Naive thymus-derived CD4-positive, alpha-beta T cell (primary cell): ENCODE results near the gene RAD17. TPM values are rescaled to one million over a fixed set of nuclear protein-coding genes. Genes with fewer than 3 reads are reported as not detected.
"Not testable (repeated sequence)": the region's sequence is repeated elsewhere in the genome, so short reads cannot be mapped to it uniquely, and the experiment has no call there.

Experiments
- ATAC-seq: fragments of 150-1000 bp; cut with Tn5 transposase; 2 replicates; pipeline ENCODE4 v1.10.0; 2021; ENCODE audit warnings: mild to moderate bottlenecking, moderate library complexity
- CTCF ChIA-PET: fragments of 350-600 bp; sonication (Branson Sonifier 250); formaldehyde crosslinking; loops from one replicate; lab custom pipeline; 2021; ENCODE audit warnings: antibody characterized with exemption; lab: Charles Lee
- POLR2A ChIA-PET: fragments of 350-600 bp; sonication (Branson Sonifier 250); formaldehyde crosslinking; loops from one replicate; lab custom pipeline; 2021; ENCODE audit warnings: antibody characterized with exemption, inconsistent platforms; lab: Charles Lee
- DNase-seq, 9 donors: peaks; one replicate each; pipeline versions ENCODE4 v3.0.0 to v3.0.0-alpha.2; 2020 to 2022; ENCODE audit warnings: mixed read lengths in 1 of 9
- H3K27ac ChIP-seq: one replicate; pipeline ENCODE4 v1.7.0; 2013; ENCODE audit warnings: mild to moderate bottlenecking, low read depth, low read length, moderate library complexity
- H3K27me3 ChIP-seq, 2 donors: one replicate each; pipeline ENCODE4 v1.7.0; 2013; ENCODE audit warnings: low read length in 2 of 2, mild to moderate bottlenecking in 2 of 2, moderate library complexity in 2 of 2; ENCODE audit not compliant: control insufficient read depth in 2 of 2, insufficient read depth in 2 of 2
- H3K36me3 ChIP-seq, 3 experiments: 1 replicate in 2 of 3; 2 replicates in 1 of 3; pipeline ENCODE4 v1.7.0; 2013; ENCODE audit warnings: low read length in 3 of 3, mild to moderate bottlenecking in 3 of 3, moderate library complexity in 1 of 3; ENCODE audit not compliant: insufficient read depth in 3 of 3, control insufficient read depth in 2 of 3
- H3K4me1 ChIP-seq, 2 donors: one replicate each; pipeline ENCODE4 v1.7.0; 2013; ENCODE audit warnings: low read length in 2 of 2, mild to moderate bottlenecking in 2 of 2, moderate library complexity in 1 of 2; ENCODE audit not compliant: control insufficient read depth in 2 of 2, insufficient read depth in 2 of 2
- H3K4me3 ChIP-seq: 2 replicates; pipeline ENCODE4 v1.7.0; 2013; ENCODE audit warnings: mild to moderate bottlenecking, low read length
- H3K9me3 ChIP-seq, 3 experiments: 1 replicate in 2 of 3; 2 replicates in 1 of 3; pipeline ENCODE4 v1.7.0; 2013; ENCODE audit warnings: low read length in 3 of 3; ENCODE audit not compliant: control insufficient read depth in 2 of 3
- H3K27ac Mint-ChIP-seq, 9 donors: one replicate each; pipeline ENCODE4 v1.8.0; 2020 to 2022; ENCODE audit warnings: mixed read lengths in 9 of 9, mild to moderate bottlenecking in 8 of 9, moderate library complexity in 5 of 9, inconsistent platforms in 2 of 9
- H3K27me3 Mint-ChIP-seq, 5 donors: one replicate each; pipeline ENCODE4 v1.8.0; 2021 to 2022; ENCODE audit warnings: mixed read lengths in 5 of 5, mild to moderate bottlenecking in 1 of 5
- H3K36me3 Mint-ChIP-seq, 5 donors: one replicate each; pipeline ENCODE4 v1.8.0; 2020 to 2022; ENCODE audit warnings: mixed read lengths in 5 of 5, mild to moderate bottlenecking in 3 of 5, inconsistent platforms in 1 of 5
- H3K4me1 Mint-ChIP-seq, 7 donors: one replicate each; pipeline ENCODE4 v1.8.0; 2020 to 2022; ENCODE audit warnings: mixed read lengths in 7 of 7, mild to moderate bottlenecking in 3 of 7, inconsistent platforms in 1 of 7
- H3K4me3 Mint-ChIP-seq, 10 donors: one replicate each; pipeline ENCODE4 v1.8.0; 2020 to 2022; ENCODE audit warnings: mild to moderate bottlenecking in 10 of 10, mixed read lengths in 10 of 10, moderate library complexity in 6 of 10, inconsistent platforms in 2 of 10
- H3K9me3 Mint-ChIP-seq, 11 donors: one replicate each; pipeline ENCODE4 v1.8.0; 2020 to 2022; ENCODE audit warnings: mixed read lengths in 11 of 11, mild to moderate bottlenecking in 4 of 11, inconsistent platforms in 1 of 11, moderate library complexity in 1 of 11
- intact Hi-C, 2 donors: fragments of 100-400 bp; cut with micrococcal nuclease; formaldehyde crosslinking; loops; one replicate each; pipeline ENCODE4 v1.15.1; 2023
- polyA plus RNA-seq, 2 donors: library from polyadenylated mRNA; unstranded; fragments of 300-500 nt; fragmentation: Illumina TruSeq; gene quantifications; one replicate each; pipeline ENCODE4 v1.2.3, GENCODE V29; 2021
- total RNA-seq, 6 experiments: library from RNA in 5 of 6; stranded (reverse) in 5 of 6; gene quantifications; 1 replicate in 5 of 6; 2 replicates in 1 of 6; pipeline ENCODE4 v1.2.3 and lab custom pipeline; 2021 to 2026

RAD17 gene
- total and polyA plus RNA-seq, 7 experiments from 2014 or later, result 19.7 to 32.0 (median 23.9) TPM

- intact Hi-C loops, result loop anchor here (1.0 to 5.0 kb wide), 8 partner anchors 15 to 291 kb away; partner anchors contain the start of genes CDK7 (in 1 of the 2) and CENPH (in 1 of the 2)
- peaks cover 5 to 11% of the 10 kb centered on the region in 2 donors for H3K4me1 ChIP-seq
- H3K4me3 Mint-ChIP-seq, result peak overlapping the region in 6 of 10 donors; percentile 4 to 54 (median 24)
- H3K27me3 ChIP-seq, H3K9me3 ChIP-seq, H3K36me3 Mint-ChIP-seq, H3K27ac ChIP-seq, ATAC-seq, H3K9me3 Mint-ChIP-seq, DNase-seq, H3K4me3 ChIP-seq, H3K27me3 Mint-ChIP-seq, H3K36me3 ChIP-seq: not testable (repeated sequence)
- peak overlapping the region in 6 of 9 donors; percentile 28 to 99 (median 84) for H3K27ac Mint-ChIP-seq
- POLR2A ChIA-PET, result interaction anchor here (0.8 to 1.3 kb wide), 4 partner anchors 99 to 240 kb away, joined by 3 to 6 read pairs (median 4); partner anchors contain the start of genes CDK7 and SLC30A5
- CTCF ChIA-PET, result interaction anchor here (0.6 to 3.8 kb wide), 10 partner anchors 9 to 1636 kb away, joined by 3 to 25 read pairs (median 4); partner anchors contain the start of genes CCNB1, CDK7 and SLC30A5
- peaks cover 16 to 31% (median 22%) of the 10 kb centered on the region in 7 donors for H3K4me1 Mint-ChIP-seq
These were observed 35.8 kb upstream of the RAD17 start for GRCh38 chr5:69333668-69334315.

GRCh38 chr5:69334793-69335268 lies 34.8 kb upstream of the RAD17 start:
- H3K4me3 Mint-ChIP-seq, result peak overlapping the region; percentile 21 to 86 (median 62)
- H3K9me3 ChIP-seq, result no peaks in the 10 kb centered on the region
- peaks cover 16 to 30% (median 22%) of the 10 kb centered on the region in 7 donors for H3K4me1 Mint-ChIP-seq
- ATAC-seq, result peak; percentile 84
- H3K36me3 Mint-ChIP-seq, result peaks cover 3 to 6% (median 4%) of the 10 kb centered on the region in 5 donors
- H3K27me3 Mint-ChIP-seq, result no peaks in the 10 kb centered on the region
- DNase-seq, result peak; percentile 60 to 75 (median 68)
- no peak overlapping the region for H3K4me3 ChIP-seq
- H3K9me3 Mint-ChIP-seq, result peaks cover 0 to 2% (median 0%) of the 10 kb centered on the region in 11 donors
- intact Hi-C loops, result loop anchor here (1.0 to 5.0 kb wide), 6 partner anchors 43 to 292 kb away; partner anchors contain the start of gene CDK7 (in 1 of the 2)
- H3K27ac Mint-ChIP-seq, result peak overlapping the region; percentile 54 to 93 (median 78)
- ChIA-PET POLR2A (interaction anchor here (0.6 to 1.2 kb wide), 3 partner anchors 100 to 1658 kb away, joined by 3 to 5 read pairs (median 3); partner anchors contain the start of gene CDK7), CTCF (interaction anchor here (0.6 to 3.8 kb wide), 11 partner anchors 8 to 299 kb away, joined by 3 to 25 read pairs (median 4); partner anchors contain the start of genes CCNB1, CDK7 and SLC30A5)
- H3K27me3 ChIP-seq, result no peaks in the 10 kb centered on the region
- H3K27ac ChIP-seq, result no peak overlapping the region
- H3K36me3 ChIP-seq, result no peaks in the 10 kb centered on the region
- peaks cover 5 to 11% of the 10 kb centered on the region in 2 donors for H3K4me1 ChIP-seq

DNA sequence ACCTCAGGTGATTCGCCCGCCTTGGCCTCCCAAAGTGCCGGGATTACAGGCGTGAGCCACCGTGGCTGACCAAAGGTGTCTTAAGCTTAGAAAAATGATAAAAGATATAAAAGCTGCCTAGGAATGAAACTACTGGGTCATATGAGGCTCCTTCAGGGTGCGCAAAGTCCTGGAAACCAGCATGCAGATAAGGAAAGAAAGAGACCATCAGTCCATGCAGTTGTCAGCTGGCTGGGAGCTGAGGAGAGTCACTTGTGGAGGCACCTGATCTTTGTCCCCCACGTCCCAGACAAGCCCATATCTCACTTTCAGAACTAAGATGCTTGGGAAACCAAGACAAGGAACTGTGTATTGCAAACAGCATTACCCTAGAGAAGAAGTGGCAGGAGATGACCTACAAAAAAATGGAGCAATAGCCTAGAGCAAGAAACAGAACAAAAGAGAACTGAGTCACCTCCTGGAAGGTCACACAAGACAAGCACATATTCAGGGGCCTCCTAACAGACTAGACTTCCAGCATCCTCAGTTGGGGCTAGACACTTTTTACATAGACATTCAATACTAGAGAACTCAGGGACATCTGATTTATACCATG lies 34.2 kb upstream of the RAD17 start:
- Mint-ChIP-seq H3K27ac (peak overlapping the region in 4 of 9 donors; percentile 26 to 71 (median 52)), H3K4me1 (peaks cover 10 to 27% (median 22%) of the 10 kb centered on the region in 7 donors), H3K27me3 (no peaks in the 10 kb centered on the region), H3K36me3 (peaks cover 0 to 4% (median 3%) of the 10 kb centered on the region in 5 donors), H3K9me3 (peaks cover 0 to 2% (median 0%) of the 10 kb centered on the region in 11 donors), H3K4me3 (no peak overlapping the region)
- peaks cover 5 to 11% of the 10 kb centered on the region in 2 donors for H3K4me1 ChIP-seq
- intact Hi-C loops, result loop anchor here in 1 of 2 donors (2.0 kb wide), 1 partner anchor 293 kb away; no protein-coding TSS in a partner anchor
- H3K27me3 ChIP-seq, result no peaks in the 10 kb centered on the region
- DNase-seq (no peak), ATAC-seq (no peak)
- no peaks in the 10 kb centered on the region for H3K9me3 ChIP-seq
- CTCF ChIA-PET, result interaction anchor here (0.6 to 3.8 kb wide), 4 partner anchors 10 to 293 kb away, joined by 3 to 25 read pairs (median 4); partner anchors contain the start of gene SLC30A5
- POLR2A ChIA-PET, result interaction anchor here (0.6 to 1.2 kb wide), 3 partner anchors 101 to 1658 kb away, joined by 3 to 5 read pairs (median 3); partner anchors contain the start of gene CDK7
- H3K27ac ChIP-seq, result no peak overlapping the region
- no peak overlapping the region for H3K4me3 ChIP-seq
- H3K36me3 ChIP-seq, result no peaks in the 10 kb centered on the region

- H3K4me3 ChIP-seq, result no peak overlapping the region
- no peaks in the 10 kb centered on the region for H3K27me3 ChIP-seq
- no peaks in the 10 kb centered on the region for H3K36me3 Mint-ChIP-seq
- no peaks in the 10 kb centered on the region for H3K4me1 Mint-ChIP-seq
- intact Hi-C loops, result no loop called here
- H3K27ac ChIP-seq, result no peak overlapping the region
- H3K9me3 Mint-ChIP-seq, result no peaks in the 10 kb centered on the region
- ChIA-PET POLR2A (no interaction called here), CTCF (no interaction called here)
- ATAC-seq (no peak), DNase-seq (no peak)
- H3K9me3 ChIP-seq, result no peaks in the 10 kb centered on the region
- peaks cover 0 to 2% (median 0%) of the 10 kb centered on the region in 5 donors for H3K27me3 Mint-ChIP-seq
- H3K36me3 ChIP-seq, result no peaks in the 10 kb centered on the region
- no peak overlapping the region for H3K27ac Mint-ChIP-seq
- H3K4me3 Mint-ChIP-seq, result no peak overlapping the region
- H3K4me1 ChIP-seq, result no peaks in the 10 kb centered on the region
These were observed 28.0 kb upstream of the RAD17 start for GRCh38 chr5:69341520-69342161.

GRCh38 chr5:69343083-69343482 lies 26.5 kb upstream of the RAD17 start:
- H3K36me3 ChIP-seq, result no peaks in the 10 kb centered on the region
- DNase-seq (no peak), ATAC-seq (no peak)
- Mint-ChIP-seq H3K4me3 (no peak overlapping the region), H3K9me3 (no peaks in the 10 kb centered on the region), H3K27ac (no peak overlapping the region), H3K4me1 (no peaks in the 10 kb centered on the region), H3K27me3 (peaks cover 0 to 2% (median 0%) of the 10 kb centered on the region in 5 donors), H3K36me3 (no peaks in the 10 kb centered on the region)
- intact Hi-C loops, result no loop called here
- H3K4me3 ChIP-seq, result no peak overlapping the region
- H3K27me3 ChIP-seq, result no peaks in the 10 kb centered on the region
- POLR2A ChIA-PET, result no interaction called here
- no peaks in the 10 kb centered on the region for H3K4me1 ChIP-seq
- H3K9me3 ChIP-seq, result no peaks in the 10 kb centered on the region
- H3K27ac ChIP-seq, result no peak overlapping the region
- CTCF ChIA-PET, result interaction anchor here (1.1 kb wide), 1 partner anchor 9 kb away, joined by 3 read pairs; no protein-coding TSS in a partner anchor

- H3K27ac ChIP-seq, result no peak overlapping the region
- H3K27me3 ChIP-seq, result no peaks in the 10 kb centered on the region
- ChIA-PET POLR2A (no interaction called here), CTCF (no interaction called here)
- peaks cover 0 to 26% (median 0%) of the 10 kb centered on the region in 3 experiments for H3K36me3 ChIP-seq
- ATAC-seq (no peak), DNase-seq (no peak)
- H3K4me1 Mint-ChIP-seq, result peaks cover 0 to 6% (median 2%) of the 10 kb centered on the region in 7 donors
- peak overlapping the region in 1 of 9 donors; percentile 62 for H3K27ac Mint-ChIP-seq
- peaks cover 3 to 35% (median 19%) of the 10 kb centered on the region in 5 donors for H3K36me3 Mint-ChIP-seq
- intact Hi-C loops, result no loop called here
- no peak overlapping the region for H3K4me3 ChIP-seq
- H3K4me3 Mint-ChIP-seq, result no peak overlapping the region
- H3K27me3 Mint-ChIP-seq, result no peaks in the 10 kb centered on the region
- H3K9me3 Mint-ChIP-seq, result peaks cover 0 to 2% (median 0%) of the 10 kb centered on the region in 11 donors
- H3K9me3 ChIP-seq, result no peaks in the 10 kb centered on the region
- H3K4me1 ChIP-seq, result no peaks in the 10 kb centered on the region
These were observed 19.0 kb upstream of the RAD17 start for GRCh38 chr5:69350664-69351063.
